ENCODE results near the gene DSTN. TPM values are rescaled to one million over a fixed set of nuclear protein-coding genes. Genes with fewer than 3 reads are reported as not detected.
A peak's percentile ranks its signal among the peaks of the same experiment; 100 is the strongest.

DSTN gene
- total RNA-seq, 1 donor from 2014 or later, result 860 TPM

DNA sequence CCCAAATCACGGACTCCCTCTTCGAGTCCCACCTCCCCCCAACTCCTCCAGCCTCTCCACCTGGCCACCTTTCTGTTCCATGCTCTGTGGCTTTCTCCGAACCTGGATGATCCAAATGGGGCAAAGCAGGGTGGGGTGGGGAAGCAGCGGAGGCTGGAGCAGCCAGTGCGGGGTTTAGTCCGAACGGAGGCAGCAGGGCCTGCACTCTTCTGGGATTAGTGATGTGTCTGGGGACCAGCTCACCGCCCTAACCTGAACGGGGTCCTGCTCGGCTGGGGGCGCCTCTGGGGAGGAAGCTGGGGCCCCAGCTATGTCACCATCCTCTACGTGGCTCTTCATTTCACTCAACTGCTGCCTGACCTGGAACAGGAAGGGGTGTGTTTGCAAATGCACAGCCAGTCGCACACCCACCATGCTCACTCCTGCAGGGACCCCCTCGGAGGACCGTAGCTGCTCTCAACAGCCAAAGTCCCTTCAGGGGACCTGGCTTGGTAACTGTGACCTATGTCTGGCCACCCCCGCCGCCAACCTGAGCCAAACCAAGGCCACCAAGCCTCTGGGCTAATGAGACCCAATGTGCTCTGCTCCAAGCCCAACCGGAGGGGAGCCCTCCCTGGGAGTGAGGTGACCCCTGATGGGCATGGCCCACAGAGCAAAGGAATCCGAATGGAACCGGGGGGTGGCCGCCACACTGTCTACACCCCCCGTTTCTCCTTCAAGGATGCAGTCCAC is 46.8 kb downstream of the DSTN start:
- DNase-seq, result no peak
- intact Hi-C loops (cut with DNase I), result loop anchor here (2.0 to 10.0 kb wide), 2 partner anchors 58 to 80 kb away; no protein-coding TSS in a partner anchor
- ATAC-seq (ENCODE audit: poor library complexity), result no peak

DNA sequence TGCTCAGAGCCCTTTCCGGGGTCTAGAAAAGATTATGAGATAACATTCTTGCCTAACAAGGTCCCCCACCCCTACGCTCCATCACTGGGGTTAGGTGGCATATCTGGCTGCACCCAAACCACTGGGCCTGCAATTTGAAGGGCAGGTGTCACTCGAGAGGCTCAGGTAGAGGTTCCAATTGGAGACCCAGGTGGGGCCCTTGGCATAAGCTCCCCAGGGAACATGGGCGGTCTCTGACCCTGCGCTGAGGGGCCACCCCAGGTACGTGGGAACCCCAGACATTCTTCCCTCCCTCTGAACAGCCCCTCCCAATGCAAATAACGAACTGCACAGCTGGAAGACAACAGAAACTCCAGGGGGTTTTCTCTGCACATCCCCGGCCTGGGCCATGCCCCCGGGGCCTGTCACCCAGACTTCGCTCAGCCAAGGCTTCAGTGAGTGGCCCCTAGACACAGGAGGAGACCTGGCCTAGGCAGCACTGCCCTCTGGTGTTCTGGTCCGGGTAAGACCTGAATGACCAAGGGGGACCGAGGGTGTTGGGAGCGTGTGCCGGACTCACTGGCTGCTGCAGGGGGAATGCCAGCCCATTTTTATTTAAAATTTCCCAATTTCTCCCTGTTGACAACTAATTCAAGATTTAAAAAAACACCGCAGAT is 47.5 kb downstream of the DSTN start:
- peak; percentile 62 for ATAC-seq (ENCODE audit: poor library complexity)
- peak; percentile 75 for DNase-seq
- intact Hi-C loops (cut with DNase I), result loop anchor here (2.0 to 10.0 kb wide), 2 partner anchors 57 to 81 kb away; no protein-coding TSS in a partner anchor

GRCh38 chr20:17617868-17618672 is 48.2 kb downstream of the DSTN start:
- DNase-seq (peak; percentile 42), ATAC-seq (ENCODE audit: poor library complexity) (no peak)
- intact Hi-C loops (cut with DNase I), result loop anchor here (2.0 to 10.0 kb wide), 2 partner anchors 57 to 81 kb away; no protein-coding TSS in a partner anchor

DNA sequence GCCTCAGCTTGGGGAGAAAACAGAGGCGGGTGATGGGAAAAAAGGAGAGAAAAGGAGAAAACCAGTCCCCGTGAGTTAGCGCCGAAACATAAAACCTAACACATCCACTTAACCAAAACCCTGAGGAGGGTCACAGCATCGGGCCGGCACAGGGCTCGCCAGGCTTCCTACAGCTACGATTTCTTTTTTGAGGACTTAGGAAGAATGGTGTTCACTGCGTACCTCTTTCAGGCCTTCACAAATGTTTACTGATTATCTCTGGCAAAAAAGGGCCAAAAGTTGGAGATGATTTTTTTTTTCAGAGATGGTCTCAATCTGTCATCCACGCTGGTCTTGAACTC is 48.8 kb downstream of the DSTN start:
- DNase-seq, result no peak
- intact Hi-C loops (cut with DNase I), result loop anchor here (10.0 kb wide), 1 partner anchor 56 kb away; no protein-coding TSS in a partner anchor
- ATAC-seq (ENCODE audit: poor library complexity), result no peak

DNA sequence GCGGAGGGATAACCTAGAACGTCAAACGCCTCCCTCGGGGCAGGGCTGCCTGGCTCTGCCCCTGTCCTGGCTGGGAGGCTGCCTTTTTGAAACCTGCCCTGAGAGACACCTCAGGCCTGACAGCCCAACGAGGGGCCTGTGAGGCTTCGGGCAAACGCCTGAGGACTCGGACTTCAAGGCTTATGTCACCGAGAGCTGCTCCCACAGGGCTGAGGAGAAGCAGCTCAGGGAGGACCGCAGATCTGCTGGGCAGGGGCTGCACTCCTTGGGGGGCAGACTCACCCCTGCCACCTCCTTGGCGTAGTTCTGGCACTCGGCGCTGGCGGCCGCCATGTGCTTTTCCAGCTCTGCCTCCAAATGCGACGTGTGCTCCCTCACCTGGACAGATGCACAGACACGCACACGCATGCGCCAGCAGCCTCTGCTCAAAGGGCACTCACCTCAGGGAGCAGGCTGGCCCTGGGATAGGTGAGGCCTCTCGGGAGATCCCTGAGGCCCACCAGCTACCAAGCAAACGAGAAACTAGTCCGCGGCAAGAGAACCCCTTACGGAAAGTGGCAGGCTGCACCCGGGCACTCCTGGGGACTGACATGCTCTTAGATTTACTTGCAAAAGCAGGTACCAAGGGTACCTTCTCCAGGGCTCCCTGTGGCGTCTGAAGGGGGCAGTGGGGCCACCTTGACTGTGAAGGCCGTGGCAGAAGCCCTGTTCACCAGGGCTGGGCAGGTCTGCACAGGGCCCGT is 49.6 kb downstream of the DSTN start:
- intact Hi-C loops (cut with DNase I), result loop anchor here (10.0 kb wide), 1 partner anchor 55 kb away; no protein-coding TSS in a partner anchor
- no peak for ATAC-seq (ENCODE audit: poor library complexity)
- no peak for DNase-seq

DNA sequence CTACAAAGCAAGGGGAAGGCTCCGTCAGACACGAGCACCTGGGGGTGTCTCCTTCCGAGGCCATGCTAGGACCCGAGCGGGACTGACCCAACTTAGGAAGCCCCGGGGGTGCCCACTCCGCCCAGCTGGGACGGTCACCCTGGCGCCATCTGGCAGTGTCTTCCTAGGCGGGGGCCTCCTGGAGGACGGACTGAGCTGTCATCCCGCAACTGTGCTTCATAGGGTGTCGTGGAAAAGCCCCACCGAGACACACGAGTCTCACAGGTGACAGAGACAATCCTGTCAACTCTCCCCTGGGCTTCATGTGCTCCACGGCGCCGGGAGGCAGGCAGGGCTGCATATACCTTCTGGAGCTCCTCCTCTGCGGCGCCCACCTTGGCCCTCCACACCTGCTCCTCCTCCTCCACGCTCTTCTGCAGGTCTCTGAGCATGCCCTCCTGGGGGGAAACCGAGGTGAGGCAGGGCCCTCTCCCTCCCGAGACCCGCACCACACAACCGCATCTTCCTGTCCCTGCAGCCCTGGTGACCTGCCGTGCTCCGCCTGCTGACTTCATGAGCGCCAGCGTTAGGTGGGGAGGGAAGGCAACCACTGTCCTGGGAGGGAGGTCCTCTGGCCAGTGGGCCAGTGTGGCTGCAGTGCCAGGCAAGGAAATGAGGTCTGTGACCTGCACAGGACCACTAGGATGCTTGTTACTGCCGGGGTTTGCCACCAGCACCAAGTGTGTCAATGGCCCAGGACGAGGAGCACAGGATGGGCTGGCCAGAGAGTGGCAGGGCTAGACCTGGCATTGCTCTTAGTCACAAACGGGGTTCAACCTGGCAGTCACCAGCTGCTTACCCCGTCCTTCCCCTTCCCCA is 50.7 kb downstream of the DSTN start:
- ATAC-seq (ENCODE audit: poor library complexity) (no peak), DNase-seq (no peak)
- intact Hi-C loops (cut with DNase I), result no loop called here

- DNase-seq (no peak), ATAC-seq (ENCODE audit: poor library complexity) (no peak)
- intact Hi-C loops (cut with DNase I), result no loop called here
Measured at GRCh38 chr20:17621229-17621968, 51.5 kb downstream of the DSTN start.

- DNase-seq (no peak), ATAC-seq (ENCODE audit: poor library complexity) (no peak)
- intact Hi-C loops (cut with DNase I), result no loop called here
Measured at GRCh38 chr20:17622086-17622850, 52.4 kb downstream of the DSTN start.

GRCh38 chr20:17622851-17623508 is 53.1 kb downstream of the DSTN start:
- intact Hi-C loops (cut with DNase I), result no loop called here
- no peak for ATAC-seq (ENCODE audit: poor library complexity)

GRCh38 chr20:17624070-17624469 is 54.2 kb downstream of the DSTN start:
- ATAC-seq (ENCODE audit: poor library complexity) (no peak), DNase-seq (peak; percentile 23)
- intact Hi-C loops (cut with DNase I), result no loop called here

More at GRCh38 chr20:17622851-17623508, 53.1 kb downstream of the DSTN start:
- DNase-seq, result no peak

- intact Hi-C loops (cut with DNase I), result no loop called here
- ATAC-seq (ENCODE audit: poor library complexity) (no peak), DNase-seq (peak; percentile 37)
Measured at GRCh38 chr20:17624551-17625245, 54.8 kb downstream of the DSTN start.

DNA sequence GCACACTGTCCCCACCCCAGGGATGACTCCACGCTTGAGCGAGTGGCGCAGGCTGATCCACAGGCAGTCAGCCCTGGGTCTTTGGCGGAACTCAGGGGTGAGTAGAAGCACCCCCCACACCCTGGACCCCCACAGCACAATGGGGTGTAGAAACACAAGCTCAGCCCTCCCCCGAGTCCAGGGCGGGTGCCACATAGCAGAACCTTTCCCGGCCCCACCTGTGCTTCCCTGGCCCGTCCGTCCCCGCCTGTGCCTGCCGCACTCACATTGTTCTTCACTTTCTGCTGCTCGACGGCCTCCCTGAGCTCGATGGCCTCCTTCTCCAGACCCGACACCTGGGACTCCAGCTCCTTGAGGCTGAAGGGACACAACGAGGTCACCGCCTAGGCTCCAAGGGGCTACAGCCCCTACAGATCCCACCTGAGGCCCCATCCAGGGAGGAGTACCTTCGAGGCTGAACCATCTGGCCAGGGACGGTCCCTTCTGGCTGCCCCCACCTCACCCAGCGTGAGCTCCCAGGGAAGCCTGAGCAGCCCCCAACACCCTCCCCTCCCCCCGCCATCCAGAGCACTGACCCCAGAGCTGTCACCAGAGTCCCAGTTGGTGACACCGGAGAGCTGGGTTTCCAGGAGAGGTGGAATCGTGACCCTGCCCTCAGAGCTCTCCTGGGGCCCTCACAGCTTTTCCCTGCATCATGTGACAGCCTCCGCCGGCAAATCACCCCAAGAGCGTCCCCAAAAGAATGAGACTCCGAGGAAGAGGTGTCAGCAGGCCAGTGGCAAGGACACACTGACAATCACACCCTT is 55.6 kb downstream of the DSTN start:
- DNase-seq, result no peak
- intact Hi-C loops (cut with DNase I), result no loop called here
- no peak for ATAC-seq (ENCODE audit: poor library complexity)

DNA sequence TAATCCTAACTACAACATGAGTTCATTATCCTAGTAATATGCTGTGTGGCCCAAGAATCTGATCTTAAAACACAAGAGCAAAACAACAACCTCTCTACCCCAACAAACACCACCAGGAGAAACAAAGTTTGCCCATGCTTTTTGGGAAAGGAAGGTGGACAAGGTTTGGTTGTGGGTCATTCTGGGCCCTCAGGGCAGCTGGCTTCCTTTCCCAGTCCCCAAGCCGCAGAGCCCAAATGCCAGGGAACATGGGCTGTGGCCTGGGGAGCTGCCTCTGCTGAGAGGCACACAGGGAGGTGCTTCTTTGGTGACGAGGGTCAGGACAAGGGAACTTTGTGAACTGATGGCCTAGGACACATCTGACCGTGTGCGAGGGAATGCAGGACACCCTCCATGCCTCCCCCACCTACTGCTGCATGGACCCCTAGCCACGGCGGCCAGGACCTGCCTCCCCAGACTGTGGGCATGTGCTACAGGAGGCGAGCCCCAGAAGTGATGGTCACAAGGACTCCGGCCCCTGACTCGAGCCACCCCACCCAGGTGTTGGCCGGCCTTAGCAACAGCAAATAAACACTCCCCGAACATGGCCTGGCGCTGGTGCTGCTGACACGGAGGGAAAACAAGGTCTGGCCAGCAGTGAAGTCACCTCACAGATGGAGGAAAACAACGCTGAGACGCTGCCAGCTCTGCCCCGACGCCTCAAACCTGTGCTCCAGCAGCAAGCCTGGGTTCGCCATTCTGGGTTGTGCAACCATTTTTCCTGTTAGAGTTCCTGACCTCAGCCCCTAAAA is 56.5 kb downstream of the DSTN start:
- intact Hi-C loops (cut with DNase I), result no loop called here
- peak; percentile 51 for ATAC-seq (ENCODE audit: poor library complexity)
- peak; percentile 65 for DNase-seq
